Naive B cell (primary cell): ENCODE data around the gene KIF3A. TPM values are rescaled to one million over a fixed set of nuclear protein-coding genes. Genes with fewer than 3 reads are reported as not detected.

Experiments
- ATAC-seq, 2 donors: fragments of 150-1000 bp; cut with Tn5 transposase; 2 replicates each; pipeline ENCODE4 v1.10.0; 2021; ENCODE audit warnings: low read depth in 2 of 2, mild to moderate bottlenecking in 2 of 2, moderate library complexity in 2 of 2
- DNase-seq: peaks from one replicate; pipeline ENCODE4 v3.0.0; 2022
- H3K27ac Mint-ChIP-seq, 6 donors: one replicate each; pipeline ENCODE4 v1.8.0; 2020 to 2022; ENCODE audit warnings: mild to moderate bottlenecking in 6 of 6, mixed read lengths in 6 of 6, moderate library complexity in 5 of 6, inconsistent platforms in 2 of 6
- H3K27me3 Mint-ChIP-seq, 3 donors: one replicate each; pipeline ENCODE4 v1.8.0; 2021 to 2022; ENCODE audit warnings: mixed read lengths in 3 of 3, mild to moderate bottlenecking in 1 of 3
- H3K36me3 Mint-ChIP-seq, 2 donors: one replicate each; pipeline ENCODE4 v1.8.0; 2020 to 2022; ENCODE audit warnings: mixed read lengths in 2 of 2, inconsistent platforms in 1 of 2, mild to moderate bottlenecking in 1 of 2
- H3K4me1 Mint-ChIP-seq, 3 donors: one replicate each; pipeline ENCODE4 v1.8.0; 2020 to 2022; ENCODE audit warnings: mixed read lengths in 3 of 3, inconsistent platforms in 1 of 3, mild to moderate bottlenecking in 1 of 3, moderate library complexity in 1 of 3
- H3K4me3 Mint-ChIP-seq, 8 donors: one replicate each; pipeline ENCODE4 v1.8.0; 2020 to 2022; ENCODE audit warnings: mild to moderate bottlenecking in 8 of 8, mixed read lengths in 8 of 8, moderate library complexity in 8 of 8, inconsistent platforms in 2 of 8
- H3K9me3 Mint-ChIP-seq, 7 donors: one replicate each; pipeline ENCODE4 v1.8.0; 2020 to 2022; ENCODE audit warnings: mixed read lengths in 7 of 7, mild to moderate bottlenecking in 5 of 7, inconsistent platforms in 2 of 7, moderate library complexity in 1 of 7
- polyA plus RNA-seq, 6 donors: library from polyadenylated mRNA; unstranded; fragments of 300-500 nt; fragmentation: Illumina TruSeq; gene quantifications; one replicate each; pipeline ENCODE4 v1.2.3, GENCODE V29; 2021; ENCODE audit warnings: low read depth in 6 of 6

Gene KIF3A
- polyA plus RNA-seq, 6 donors from 2014 or later = 4.3 to 10.2 (median 7.3) TPM

GRCh38 chr5:132681476-132681831 lies 55.9 kb downstream of the KIF3A start:
- peak; percentile 97 to 98 for ATAC-seq
- peaks cover 23 to 31% (median 24%) of the 10 kb centered on the region in 3 donors for H3K4me1 Mint-ChIP-seq
- peaks cover 0 to 4% (median 0%) of the 10 kb centered on the region in 7 donors for H3K9me3 Mint-ChIP-seq
- peak overlapping the region in 5 of 8 donors; percentile 9 to 72 (median 59) for H3K4me3 Mint-ChIP-seq
- peak; percentile 39 for DNase-seq
- H3K27me3 Mint-ChIP-seq = peaks cover 0 to 3% (median 0%) of the 10 kb centered on the region in 3 donors
- no peaks in the 10 kb centered on the region for H3K36me3 Mint-ChIP-seq
- H3K27ac Mint-ChIP-seq = peak overlapping the region in 4 of 6 donors; percentile 18 to 73 (median 52)

- H3K9me3 Mint-ChIP-seq = peaks cover 0 to 4% (median 0%) of the 10 kb centered on the region in 7 donors
- ATAC-seq (no peak), DNase-seq (no peak)
- H3K4me3 Mint-ChIP-seq = peak overlapping the region in 3 of 8 donors; percentile 9 to 72 (median 72)
- H3K27me3 Mint-ChIP-seq = peaks cover 0 to 5% (median 0%) of the 10 kb centered on the region in 3 donors
- peaks cover 23 to 31% (median 24%) of the 10 kb centered on the region in 3 donors for H3K4me1 Mint-ChIP-seq
- no peaks in the 10 kb centered on the region for H3K36me3 Mint-ChIP-seq
- H3K27ac Mint-ChIP-seq = peak overlapping the region in 4 of 6 donors; percentile 18 to 73 (median 52)
These were observed 56.4 kb downstream of the KIF3A start for GRCh38 chr5:132680780-132681475.

DNA sequence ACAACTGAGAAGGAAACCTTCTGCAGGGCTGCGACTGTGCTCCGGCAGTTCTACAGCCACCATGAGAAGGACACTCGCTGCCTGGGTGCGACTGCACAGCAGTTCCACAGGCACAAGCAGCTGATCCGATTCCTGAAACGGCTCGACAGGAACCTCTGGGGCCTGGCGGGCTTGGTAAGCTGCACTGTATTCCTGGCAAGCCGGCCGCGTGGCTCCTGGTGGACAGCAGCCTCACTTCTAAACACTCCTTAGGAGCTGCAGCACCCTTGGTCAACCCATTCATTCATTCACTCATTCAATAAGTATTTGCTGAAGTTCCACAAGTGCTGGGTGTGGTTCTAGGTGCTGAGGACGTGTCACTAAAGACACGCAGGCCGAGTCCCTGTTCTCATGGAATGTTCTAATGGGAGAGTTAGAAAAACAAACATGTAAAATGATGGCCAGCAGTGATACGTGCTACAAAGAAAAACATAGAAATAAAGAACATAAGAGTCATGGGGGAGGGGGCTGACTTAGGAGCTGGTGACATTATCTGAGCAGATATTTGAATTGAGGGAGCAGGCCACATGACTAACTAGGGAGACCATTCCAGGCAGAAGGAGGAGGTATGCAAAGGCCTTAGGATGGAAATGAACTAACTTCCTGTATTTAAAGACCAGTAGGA lies 57.5 kb downstream of the KIF3A start:
- Mint-ChIP-seq H3K27me3 (peaks cover 0 to 5% (median 0%) of the 10 kb centered on the region in 3 donors), H3K27ac (peak overlapping the region in 2 of 6 donors; percentile 44 to 69), H3K4me3 (no peak overlapping the region), H3K9me3 (peaks cover 0 to 4% (median 0%) of the 10 kb centered on the region in 7 donors), H3K36me3 (no peaks in the 10 kb centered on the region), H3K4me1 (peaks cover 27 to 32% (median 28%) of the 10 kb centered on the region in 3 donors)
- ATAC-seq (no peak), DNase-seq (no peak)

DNA sequence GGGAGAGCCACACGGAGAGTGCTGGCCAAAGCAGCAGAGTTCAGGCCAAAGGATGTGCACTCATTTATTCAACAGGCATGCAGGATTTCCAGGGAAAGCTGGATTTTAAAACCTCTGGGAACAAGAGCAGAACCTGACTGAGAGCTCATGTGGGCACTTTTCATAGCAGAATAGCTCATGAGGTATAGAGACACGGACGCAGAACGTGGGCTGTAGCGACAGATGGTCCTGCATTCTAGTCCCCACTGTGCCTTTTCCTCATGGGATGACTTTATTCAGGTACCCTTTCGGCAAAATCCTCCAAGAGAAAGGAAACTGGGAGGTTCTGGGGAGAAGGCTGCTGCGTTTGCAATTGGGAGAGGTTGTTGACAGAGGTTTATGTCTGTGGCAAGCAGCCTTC lies 58.2 kb downstream of the KIF3A start:
- H3K27me3 Mint-ChIP-seq = peaks cover 0 to 5% (median 0%) of the 10 kb centered on the region in 3 donors
- peak overlapping the region in 1 of 8 donors; percentile 66 for H3K4me3 Mint-ChIP-seq
- ATAC-seq = no peak

GRCh38 chr5:132678735-132679134 lies 58.6 kb downstream of the KIF3A start:
- DNase-seq (no peak), ATAC-seq (no peak)
- Mint-ChIP-seq H3K36me3 (no peaks in the 10 kb centered on the region), H3K9me3 (peaks cover 0 to 4% (median 0%) of the 10 kb centered on the region in 7 donors), H3K4me1 (peaks cover 27 to 32% (median 29%) of the 10 kb centered on the region in 3 donors), H3K27ac (peak overlapping the region in 1 of 6 donors; percentile 30), H3K27me3 (peaks cover 0 to 5% (median 0%) of the 10 kb centered on the region in 3 donors), H3K4me3 (peak overlapping the region in 1 of 8 donors; percentile 66)

More for the DNA sequence above, 58.2 kb downstream of the KIF3A start:
- Mint-ChIP-seq H3K4me1 (peaks cover 27 to 32% (median 29%) of the 10 kb centered on the region in 3 donors), H3K36me3 (no peaks in the 10 kb centered on the region), H3K9me3 (peaks cover 0 to 4% (median 0%) of the 10 kb centered on the region in 7 donors), H3K27ac (peak overlapping the region in 1 of 6 donors; percentile 30)
- no peak for DNase-seq

- Mint-ChIP-seq H3K27ac (no peak overlapping the region), H3K4me1 (peaks cover 23 to 32% (median 29%) of the 10 kb centered on the region in 3 donors), H3K27me3 (peaks cover 0 to 5% (median 0%) of the 10 kb centered on the region in 3 donors), H3K36me3 (no peaks in the 10 kb centered on the region), H3K9me3 (peaks cover 0 to 4% (median 0%) of the 10 kb centered on the region in 7 donors), H3K4me3 (no peak overlapping the region)
- no peak for ATAC-seq
- DNase-seq = no peak
These were observed 59.5 kb downstream of the KIF3A start for GRCh38 chr5:132677682-132678400.

DNA sequence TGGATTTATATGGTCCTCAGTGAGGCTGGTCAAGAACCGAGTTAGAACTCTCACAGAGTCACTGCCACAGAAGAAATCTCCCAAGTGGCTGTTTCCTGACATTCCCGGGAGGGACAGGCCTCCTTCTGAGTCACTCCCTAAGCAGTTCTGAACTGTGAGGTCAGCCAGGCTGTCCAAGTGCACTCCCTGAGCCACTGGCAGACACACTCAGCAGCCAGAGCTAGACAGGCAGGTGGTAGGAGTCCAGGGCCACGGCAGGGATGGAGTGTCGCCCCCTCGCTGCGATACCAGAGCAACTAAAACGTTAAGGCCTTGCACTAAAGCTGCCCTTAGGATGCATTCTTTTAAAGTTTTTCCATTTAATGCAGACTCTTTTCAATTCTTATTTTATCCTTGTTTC lies 60.2 kb downstream of the KIF3A start:
- ATAC-seq = no peak
- no peaks in the 10 kb centered on the region for H3K36me3 Mint-ChIP-seq
- H3K27me3 Mint-ChIP-seq = peaks cover 0 to 5% (median 0%) of the 10 kb centered on the region in 3 donors
- H3K4me1 Mint-ChIP-seq = peaks cover 22 to 30% (median 29%) of the 10 kb centered on the region in 3 donors
- peaks cover 0 to 4% (median 0%) of the 10 kb centered on the region in 7 donors for H3K9me3 Mint-ChIP-seq
- no peak overlapping the region for H3K27ac Mint-ChIP-seq
- DNase-seq = no peak
- H3K4me3 Mint-ChIP-seq = no peak overlapping the region

DNA sequence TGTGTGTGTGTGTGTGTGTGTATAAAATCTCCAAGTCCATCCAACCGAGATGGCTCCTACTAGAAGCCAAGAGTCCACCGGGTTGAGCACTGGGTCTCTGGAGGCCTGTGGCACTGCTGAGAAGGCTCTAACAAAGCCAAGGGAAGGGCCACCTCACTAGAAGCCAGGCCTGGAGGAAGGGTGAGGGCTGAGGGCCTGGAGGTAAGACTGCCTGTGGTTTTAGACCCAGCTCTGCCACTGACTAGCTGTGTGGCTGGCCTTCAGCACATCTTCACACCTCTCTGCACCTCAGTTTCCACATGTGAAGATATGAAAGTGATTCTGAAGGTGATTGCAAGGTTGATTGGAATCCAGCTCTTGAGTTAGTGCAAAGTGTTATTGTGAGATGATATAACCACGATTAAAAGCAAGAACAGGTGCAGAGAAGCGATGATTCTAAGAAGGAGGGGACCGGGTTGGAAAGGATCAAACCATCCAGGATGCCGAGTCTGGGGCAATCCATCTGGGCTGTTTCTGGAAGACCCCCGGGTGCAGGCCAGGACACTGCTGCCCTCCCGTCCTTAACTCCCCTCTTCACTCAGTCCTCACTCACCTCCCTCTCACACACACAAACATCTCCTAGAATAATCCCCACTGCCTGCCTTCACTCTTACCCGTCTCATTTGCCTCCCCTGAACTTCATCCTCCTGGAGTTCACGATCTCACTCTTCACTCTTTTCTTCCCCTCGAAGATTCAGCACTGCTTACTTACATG lies 61.2 kb downstream of the KIF3A start:
- Mint-ChIP-seq H3K4me1 (peaks cover 12 to 19% (median 18%) of the 10 kb centered on the region in 3 donors), H3K36me3 (no peaks in the 10 kb centered on the region), H3K27ac (peak overlapping the region in 1 of 6 donors; percentile 67), H3K27me3 (peaks cover 0 to 5% (median 0%) of the 10 kb centered on the region in 3 donors), H3K9me3 (peaks cover 0 to 4% (median 0%) of the 10 kb centered on the region in 7 donors), H3K4me3 (no peak overlapping the region)
- DNase-seq = no peak
- ATAC-seq = no peak

DNA sequence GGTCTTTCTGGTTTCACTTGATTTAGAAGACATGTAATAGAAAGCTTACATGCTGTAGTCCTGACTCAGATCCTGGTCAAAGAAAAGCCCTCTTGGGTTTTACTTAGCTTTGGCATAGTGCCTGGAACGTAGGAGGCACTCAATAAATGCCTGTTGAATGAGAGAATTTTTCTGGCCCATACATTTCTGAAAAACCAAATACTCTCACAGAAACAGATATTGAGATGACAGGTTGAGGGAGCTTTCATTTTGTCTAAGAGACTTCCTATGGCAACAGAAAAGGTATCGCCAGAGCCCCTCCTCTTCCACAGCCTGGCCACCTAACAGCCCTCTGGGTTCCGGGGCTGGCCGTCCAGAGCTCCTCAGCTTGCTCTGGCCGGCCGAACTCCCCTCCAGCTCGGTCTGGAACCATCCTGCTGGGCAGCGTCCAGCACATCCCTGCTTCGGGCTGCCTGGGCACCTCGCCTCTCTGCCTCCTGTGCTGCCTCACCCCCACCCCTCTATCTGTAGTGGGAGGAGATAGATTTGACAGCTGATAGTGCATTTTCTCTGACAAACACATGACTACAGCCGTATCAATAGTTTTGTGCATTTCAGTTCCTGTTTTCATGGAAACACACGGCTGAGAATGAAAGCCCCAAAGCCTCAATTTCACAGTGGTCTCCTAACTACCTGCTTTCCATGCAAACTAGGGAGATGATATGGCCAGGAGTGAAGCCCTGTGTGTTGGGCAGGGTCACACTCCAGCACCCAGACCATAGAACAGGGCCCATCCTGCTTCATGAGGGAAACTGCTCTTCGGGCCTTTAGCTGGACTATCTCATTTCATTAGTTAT lies 62.5 kb downstream of the KIF3A start:
- DNase-seq (no peak), ATAC-seq (peak in 1 of 2 donors; percentile 18)
- Mint-ChIP-seq H3K36me3 (no peaks in the 10 kb centered on the region), H3K4me1 (peaks cover 0 to 8% (median 7%) of the 10 kb centered on the region in 3 donors), H3K27me3 (peaks cover 0 to 15% (median 5%) of the 10 kb centered on the region in 3 donors), H3K9me3 (peaks cover 0 to 4% (median 0%) of the 10 kb centered on the region in 7 donors), H3K27ac (peak overlapping the region in 1 of 6 donors; percentile 58), H3K4me3 (no peak overlapping the region)

DNA sequence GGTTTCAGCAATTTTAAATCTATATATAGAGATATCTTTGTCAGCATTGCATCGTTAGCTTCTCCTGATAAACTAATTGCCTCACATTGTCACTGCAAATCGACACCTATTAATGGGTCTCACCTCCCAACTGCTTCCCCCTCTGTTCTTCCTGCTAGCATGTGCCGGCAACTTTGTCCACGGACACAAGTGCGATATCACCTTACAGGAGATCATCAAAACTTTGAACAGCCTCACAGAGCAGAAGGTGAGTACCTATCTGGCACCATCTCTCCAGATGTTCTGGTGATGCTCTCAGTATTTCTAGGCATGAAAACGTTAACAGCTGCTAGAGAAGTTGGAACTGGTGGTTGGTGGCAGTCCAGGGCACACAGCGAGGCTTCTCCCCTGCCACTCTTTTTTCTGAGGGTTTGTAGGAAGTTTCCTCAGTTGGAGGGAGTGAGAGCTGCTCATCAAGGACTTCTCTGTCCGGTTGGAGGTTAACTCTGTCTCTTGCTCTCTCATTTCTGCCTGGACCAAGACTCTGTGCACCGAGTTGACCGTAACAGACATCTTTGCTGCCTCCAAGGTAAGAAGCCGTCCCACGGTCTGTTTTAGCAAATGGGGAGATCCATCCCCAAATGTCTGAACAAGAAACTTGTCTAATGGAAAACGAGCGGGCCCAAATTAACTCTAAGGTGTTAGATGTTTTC lies 63.3 kb downstream of the KIF3A start, which contains the start of gene IL4:
Gene IL4 (plus strand): TSS at position 51 of the 692 bp plus-strand sequence. CDS start 62 bp downstream, at position 113.
- ATAC-seq = no peak
- Mint-ChIP-seq H3K27me3 (peaks cover 0 to 18% (median 9%) of the 10 kb centered on the region in 3 donors), H3K4me1 (peaks cover 0 to 8% (median 5%) of the 10 kb centered on the region in 3 donors), H3K36me3 (no peaks in the 10 kb centered on the region), H3K4me3 (no peak within 1 kb of the TSS), H3K27ac (peak within 1 kb of the TSS in 1 of 6 donors; percentile 43), H3K9me3 (peaks cover 0 to 4% (median 0%) of the 10 kb centered on the region in 7 donors)
- DNase-seq = no peak

- H3K27me3 Mint-ChIP-seq = peaks cover 0 to 18% (median 9%) of the 10 kb centered on the region in 3 donors
- H3K4me3 Mint-ChIP-seq = no peak overlapping the region
- H3K9me3 Mint-ChIP-seq = peaks cover 0 to 4% (median 0%) of the 10 kb centered on the region in 7 donors
- no peak for DNase-seq
- H3K4me1 Mint-ChIP-seq = peaks cover 0 to 8% (median 5%) of the 10 kb centered on the region in 3 donors
- H3K36me3 Mint-ChIP-seq = no peaks in the 10 kb centered on the region
- ATAC-seq = no peak
- H3K27ac Mint-ChIP-seq = peak overlapping the region in 1 of 6 donors; percentile 43
These were observed 63.9 kb downstream of the KIF3A start for GRCh38 chr5:132673488-132673887.
